ENCODE data around the gene HPS5. TPM values are rescaled to one million over a fixed set of nuclear protein-coding genes. Genes with fewer than 3 reads are reported as not detected.
A peak's percentile ranks its signal among the peaks of the same experiment; 100 is the strongest.

The HPS5 gene
- total and polyA plus RNA-seq, 2 of the 13 experiments (the other 11 are each of a cell fraction or from before 2014, with no cell fraction given): 6.6 to 25.5 TPM

DNA sequence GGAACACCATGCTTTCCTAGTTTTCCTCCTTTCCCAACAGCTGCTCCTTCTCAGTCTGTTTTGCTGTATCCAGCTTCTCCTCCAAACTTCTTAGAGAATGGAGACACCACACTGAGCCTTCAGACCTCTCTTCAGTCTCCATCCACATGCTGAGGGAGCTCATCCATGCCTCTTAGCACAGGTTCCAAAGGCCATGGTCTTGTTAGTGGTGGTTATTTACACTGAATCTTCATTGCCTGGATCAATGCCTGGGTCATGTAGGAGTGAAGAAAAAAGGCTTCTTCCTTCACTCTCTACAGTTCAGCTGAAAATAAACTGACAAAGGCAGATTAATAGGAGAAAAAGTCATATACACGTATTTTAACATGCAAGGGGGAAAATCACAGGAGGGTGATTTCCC lies 82.3 kb downstream of the HPS5 start:
- Histone ChIP-seq H3K4me3 (replicated peaks in 1 of 3; ENCODE audit: insufficient read depth in 1 of 3, low read depth in 2 of 3, low read length in 3 of 3) (no peak overlapping the region), H3K27me3 (ENCODE audit: control insufficient read depth in 1 of 2, insufficient read depth in 2 of 2, low read length in 2 of 2) (no peaks in the 10 kb centered on the region), H3K4me2 (ENCODE audit: low read depth, low read length) (peak overlapping the region; percentile 10; the same call in 1 of the 2 replicates), H2AFZ (ENCODE audit: low read length) (peak overlapping the region; percentile 80), H4K20me1 (ENCODE audit: insufficient read depth, low read length) (no peaks in the 10 kb centered on the region), H3K9ac (ENCODE audit: insufficient read depth, low read depth, low read length) (no peak overlapping the region), H3K36me3 (replicated peaks in 1 of 2; ENCODE audit: control insufficient read depth in 1 of 2, insufficient read depth in 2 of 2, low read length in 2 of 2) (no peaks in the 10 kb centered on the region), H3K4me1 (ENCODE audit: insufficient read depth, low read length) (peaks cover 65% of the 10 kb centered on the region), H3K27ac (ENCODE audit: extremely low read length, insufficient read depth, low read length) (peak overlapping the region; percentile 27), H3K79me2 (ENCODE audit: insufficient read depth, low read length) (peaks cover 10% of the 10 kb centered on the region), H3K9me3 (ENCODE audit: low read length) (no peaks in the 10 kb centered on the region)
- DNase-seq (ENCODE audit: low spot score) (peak; percentile 19), FAIRE-seq (no peak), ATAC-seq (peak; percentile 48)
- POLR2A ChIA-PET: interaction anchor here (0.8 to 1.1 kb wide), 5 partner anchors 9 to 156 kb away, joined by 3 to 7 read pairs (median 3); partner anchors contain the start of gene HPS5
- BruUV-seq (replicated peaks): no TSS peak
- in situ Hi-C loops (cut with HindIII; ENCODE audit: extremely low pct_ligation_motif_present, low pct_unique_long_range_greater_than_20kb) (no loop called here), intact Hi-C loops (cut with micrococcal nuclease; ENCODE audit: unreplicated experiment) (loop anchor here (5.0 to 10.0 kb wide), 2 partner anchors 62 to 85 kb away; partner anchors contain the start of genes GTF2H1 and HPS5)
- WGBS (ENCODE audit: low lambda C conversion rate): 54% methylated on average over 1 of the region's 1 CpG
- CTCF ChIA-PET (ENCODE audit: low intra/inter-chr PET ratio, low total read pairs): no interaction called here
- TF ChIP-seq ZNF550 (CRISPR knock-in tag; IDR thresholded peaks at IDR 0.05; ENCODE audit: borderline replicate concordance): no peak
- no peak for TF ChIP-seq KLF15 (CRISPR knock-in tag; IDR thresholded peaks at IDR 0.05; ENCODE audit: borderline replicate concordance)
- no peak for TF ChIP-seq TEF (CRISPR knock-in tag; IDR thresholded peaks at IDR 0.05)
- TF ChIP-seq, protein P1, sequence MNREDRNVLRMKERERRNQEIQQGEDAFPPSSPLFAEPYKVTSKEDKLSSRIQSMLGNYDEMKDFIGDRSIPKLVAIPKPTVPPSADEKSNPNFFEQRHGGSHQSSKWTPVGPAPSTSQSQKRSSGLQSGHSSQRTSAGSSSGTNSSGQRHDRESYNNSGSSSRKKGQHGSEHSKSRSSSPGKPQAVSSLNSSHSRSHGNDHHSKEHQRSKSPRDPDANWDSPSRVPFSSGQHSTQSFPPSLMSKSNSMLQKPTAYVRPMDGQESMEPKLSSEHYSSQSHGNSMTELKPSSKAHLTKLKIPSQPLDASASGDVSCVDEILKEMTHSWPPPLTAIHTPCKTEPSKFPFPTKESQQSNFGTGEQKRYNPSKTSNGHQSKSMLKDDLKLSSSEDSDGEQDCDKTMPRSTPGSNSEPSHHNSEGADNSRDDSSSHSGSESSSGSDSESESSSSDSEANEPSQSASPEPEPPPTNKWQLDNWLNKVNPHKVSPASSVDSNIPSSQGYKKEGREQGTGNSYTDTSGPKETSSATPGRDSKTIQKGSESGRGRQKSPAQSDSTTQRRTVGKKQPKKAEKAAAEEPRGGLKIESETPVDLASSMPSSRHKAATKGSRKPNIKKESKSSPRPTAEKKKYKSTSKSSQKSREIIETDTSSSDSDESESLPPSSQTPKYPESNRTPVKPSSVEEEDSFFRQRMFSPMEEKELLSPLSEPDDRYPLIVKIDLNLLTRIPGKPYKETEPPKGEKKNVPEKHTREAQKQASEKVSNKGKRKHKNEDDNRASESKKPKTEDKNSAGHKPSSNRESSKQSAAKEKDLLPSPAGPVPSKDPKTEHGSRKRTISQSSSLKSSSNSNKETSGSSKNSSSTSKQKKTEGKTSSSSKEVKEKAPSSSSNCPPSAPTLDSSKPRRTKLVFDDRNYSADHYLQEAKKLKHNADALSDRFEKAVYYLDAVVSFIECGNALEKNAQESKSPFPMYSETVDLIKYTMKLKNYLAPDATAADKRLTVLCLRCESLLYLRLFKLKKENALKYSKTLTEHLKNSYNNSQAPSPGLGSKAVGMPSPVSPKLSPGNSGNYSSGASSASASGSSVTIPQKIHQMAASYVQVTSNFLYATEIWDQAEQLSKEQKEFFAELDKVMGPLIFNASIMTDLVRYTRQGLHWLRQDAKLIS (CRISPR knock-in tag; IDR thresholded peaks at IDR 0.05): no peak
- no peak for TF ChIP-seq ZNF891 (CRISPR knock-in tag; IDR thresholded peaks at IDR 0.05)
- TF ChIP-seq GATAD2A (CRISPR knock-in tag; IDR thresholded peaks at IDR 0.05): peak; percentile 75
- TF ChIP-seq MATR3 (CRISPR knock-in tag; IDR thresholded peaks at IDR 0.05): no peak
- peak; percentile 81 for TF ChIP-seq FOXA3 (CRISPR knock-in tag; IDR thresholded peaks at IDR 0.05)
- no peak for TF ChIP-seq ZBTB26 (CRISPR knock-in tag; IDR thresholded peaks at IDR 0.05; ENCODE audit: borderline replicate concordance)
- no peak for TF ChIP-seq ZNF883 (CRISPR knock-in tag; IDR thresholded peaks at IDR 0.05; ENCODE audit: not compliant biosample characterization)
- TF ChIP-seq ZNF441 (CRISPR knock-in tag; IDR thresholded peaks at IDR 0.05; ENCODE audit: borderline replicate concordance): peak; percentile 41; the same call in 1 of the 2 replicates
- no peak for TF ChIP-seq ZNF235 (CRISPR knock-in tag; IDR thresholded peaks at IDR 0.05; ENCODE audit: borderline replicate concordance)
- TF ChIP-seq ZNF282 (IDR thresholded peaks at IDR 0.05; ENCODE audit: partially characterized antibody): no peak
- peak; percentile 40; the same call in 1 of the 2 replicates for TF ChIP-seq HMG20A (CRISPR knock-in tag; IDR thresholded peaks at IDR 0.05; ENCODE audit: borderline replicate concordance)
- no peak for TF ChIP-seq ZNF33B (CRISPR knock-in tag; IDR thresholded peaks at IDR 0.05)
- TF ChIP-seq KLF6 (CRISPR knock-in tag; IDR thresholded peaks at IDR 0.05): no peak
- peak; percentile 92 for TF ChIP-seq ZNF644 (CRISPR knock-in tag; IDR thresholded peaks at IDR 0.05; ENCODE audit: low read depth)
- TF ChIP-seq SUZ12 (IDR thresholded peaks at IDR 0.05; ENCODE audit: low read depth, low read length): no peak
- TF ChIP-seq ARID2 (CRISPR knock-in tag; IDR thresholded peaks at IDR 0.05; ENCODE audit: borderline replicate concordance): no peak
- TF ChIP-seq NKX3-1 (CRISPR knock-in tag; IDR thresholded peaks at IDR 0.05): no peak
- no peak for TF ChIP-seq GTF2F1 (IDR thresholded peaks at IDR 0.05; ENCODE audit: low read length)
- no peak for TF ChIP-seq GPN1 (CRISPR knock-in tag; IDR thresholded peaks at IDR 0.05; ENCODE audit: borderline replicate concordance)
